Cortex of kidney (tissue), 1 donor: Measurements from ENCODE around the gene UBE2Q2.
"Not testable (repeated sequence)": the region's sequence is repeated elsewhere in the genome, so short reads cannot be mapped to it uniquely, and the experiment has no call there.

Source experiments
- DNase-seq: peaks from one replicate; lab custom pipeline; 2025; lab: John Stamatoyannopoulos, UW

Gene UBE2Q2

DNA sequence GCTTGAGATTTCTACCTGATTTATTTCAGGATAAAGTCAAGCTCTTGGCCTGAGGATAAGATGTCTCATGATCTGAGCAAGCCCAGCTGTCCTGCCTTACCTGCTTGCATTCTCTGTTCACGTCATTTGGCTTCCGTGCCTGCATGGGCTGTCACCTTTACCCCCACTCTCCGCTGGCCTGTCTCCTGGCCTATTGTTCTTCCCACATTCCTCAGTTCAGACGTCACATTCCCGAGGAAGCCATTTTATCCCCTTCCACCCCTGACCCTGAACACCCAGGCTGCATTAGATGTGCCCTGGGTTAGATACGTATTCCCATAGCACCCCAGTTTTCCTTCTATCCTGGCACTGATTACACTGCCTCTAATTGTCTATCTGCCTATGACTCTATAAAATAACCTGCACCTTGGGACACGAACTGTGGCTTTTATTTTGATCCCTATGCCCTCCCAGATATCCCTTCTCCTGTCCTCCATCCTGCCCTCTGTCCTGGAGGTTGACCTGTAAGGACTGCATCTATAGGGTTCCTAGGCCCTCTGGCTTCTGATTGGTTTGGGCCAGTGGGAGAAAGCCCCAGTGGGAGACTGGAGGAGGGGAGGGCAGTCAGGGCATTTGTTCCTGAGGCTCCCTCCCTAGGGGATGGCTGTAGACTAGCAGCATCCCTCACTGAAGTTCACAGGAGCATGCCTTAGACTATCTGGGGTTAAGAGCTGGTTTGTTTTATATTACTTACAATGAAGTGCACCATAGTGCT lies 19.2 kb upstream of the UBE2Q2 start:
- DNase-seq, result no peak

- no peak for DNase-seq
Observed at GRCh38 chr15:75827691-75828090, 15.6 kb upstream of the UBE2Q2 start.

DNA sequence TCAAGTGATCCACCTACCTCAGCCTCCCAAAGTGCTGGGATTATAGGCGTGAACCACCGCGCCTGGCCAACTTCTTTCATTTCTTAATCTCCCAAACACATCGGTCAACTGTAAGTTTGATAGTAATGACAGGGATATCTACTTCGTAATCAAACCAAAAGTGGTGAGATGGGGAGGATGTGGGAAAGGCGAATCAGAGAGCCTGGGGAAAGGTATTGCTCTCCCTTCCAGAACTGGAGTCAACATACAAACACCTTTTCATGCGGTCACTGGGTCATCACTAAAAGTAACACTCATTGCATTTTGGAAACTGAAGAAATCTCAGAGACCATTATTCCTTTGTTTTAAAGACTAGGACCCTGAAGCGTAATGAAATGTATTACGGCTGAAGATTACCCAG lies 14.8 kb upstream of the UBE2Q2 start:
- no peak for DNase-seq

DNA sequence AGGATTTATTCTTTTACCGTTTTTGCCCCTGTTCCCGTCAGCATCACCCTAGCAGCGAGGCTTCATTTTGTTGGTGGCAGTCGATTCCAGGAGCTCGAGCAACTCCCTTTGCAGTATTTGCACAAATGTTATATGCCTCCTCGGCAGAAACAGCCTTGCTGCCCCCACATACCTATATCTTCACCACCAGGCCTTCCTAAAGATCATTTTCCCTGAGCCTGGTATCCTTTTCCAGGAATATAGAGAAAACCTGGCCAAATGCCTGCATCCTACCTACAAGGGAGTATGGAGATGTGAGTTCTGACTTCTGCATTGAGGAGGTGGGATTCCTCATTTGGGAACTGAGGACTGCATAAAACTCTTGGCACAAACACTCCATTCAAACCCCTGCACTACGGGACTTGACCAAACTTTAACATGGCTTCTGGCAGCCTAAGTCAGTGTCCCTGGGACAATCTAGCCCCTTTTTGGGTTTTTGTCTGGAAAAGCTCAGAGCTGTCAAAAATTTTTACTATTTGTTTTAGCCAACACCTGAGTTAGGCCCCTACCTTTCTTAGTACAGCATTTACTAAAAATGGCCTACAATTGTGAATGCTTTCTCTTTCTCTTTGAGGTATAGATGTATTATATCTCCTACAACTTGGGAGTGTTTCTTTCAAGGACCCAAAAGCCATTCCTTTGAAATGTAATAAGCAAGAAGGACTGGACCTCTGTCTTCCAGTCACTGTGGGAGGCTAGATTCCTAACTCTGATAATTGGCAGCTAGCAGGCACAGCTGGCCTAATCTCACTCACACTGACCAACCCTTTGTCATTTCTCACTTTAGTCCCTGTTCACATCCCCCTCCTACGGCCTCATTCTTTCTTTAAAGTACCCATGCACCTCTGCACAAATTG lies 12.1 kb upstream of the UBE2Q2 start:
- DNase-seq, result no peak

DNA sequence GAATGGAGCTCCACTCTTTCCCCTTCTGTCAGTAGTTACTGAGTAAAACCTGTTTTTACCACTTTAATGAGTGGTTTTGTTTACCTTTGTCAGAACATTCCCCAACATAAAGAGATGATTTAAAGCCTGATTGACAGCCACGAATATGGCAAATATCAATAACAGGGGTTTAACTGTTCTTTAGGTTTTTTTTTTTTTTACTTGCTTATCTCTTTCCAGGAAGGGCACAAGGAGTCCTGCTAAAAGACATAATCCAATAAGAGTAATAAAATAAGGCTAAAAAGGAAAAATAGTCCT lies 11.5 kb upstream of the UBE2Q2 start:
- no peak for DNase-seq

GRCh38 chr15:75832114-75832513 lies 11.1 kb upstream of the UBE2Q2 start:
- no peak for DNase-seq

GRCh38 chr15:75834021-75834420 lies 9.2 kb upstream of the UBE2Q2 start:
- DNase-seq, result no peak

DNA sequence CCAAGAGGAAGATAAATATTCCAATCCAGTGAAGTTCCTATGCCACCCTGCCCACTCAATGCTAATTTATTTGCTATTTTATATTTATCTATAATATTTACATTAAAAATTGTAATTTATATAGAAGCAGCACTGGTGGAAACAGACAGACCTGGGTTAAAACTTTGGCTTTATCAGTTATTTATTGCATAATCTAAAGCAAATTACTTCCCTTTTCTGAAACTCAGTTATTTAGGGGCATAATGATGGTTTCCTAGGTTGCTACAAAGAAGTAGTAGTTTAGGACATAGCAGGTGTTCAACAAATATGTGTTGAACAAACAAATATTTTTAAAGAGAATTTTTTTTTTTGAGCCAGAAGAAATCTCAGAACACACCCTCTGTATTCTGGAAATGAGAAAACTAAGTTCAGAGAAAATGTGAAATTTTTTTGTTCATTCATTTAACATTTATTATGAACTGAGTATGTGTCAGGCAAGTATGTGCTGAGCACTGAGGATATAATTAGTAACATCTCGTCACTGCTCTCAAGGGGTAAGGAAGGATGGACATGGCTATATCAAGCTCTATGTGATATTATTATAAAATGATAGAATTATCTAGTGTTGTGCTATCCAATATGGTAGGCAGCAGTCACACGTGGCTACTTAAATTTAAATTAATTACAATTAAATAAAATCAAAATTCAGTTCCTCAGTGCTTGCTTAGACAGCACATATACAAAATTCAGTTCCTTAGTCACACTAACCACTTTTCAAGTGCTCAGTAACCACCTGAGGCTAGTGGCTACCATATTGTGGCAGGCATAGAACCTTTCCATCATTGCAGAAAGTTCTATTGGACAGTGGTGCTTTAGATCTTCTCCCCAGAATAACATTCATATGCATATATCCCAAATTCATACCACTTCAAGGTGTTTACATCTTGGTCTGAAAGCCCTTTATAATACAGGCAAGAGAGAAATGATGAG lies 7.0 kb upstream of the UBE2Q2 start:
- DNase-seq, result no peak

DNA sequence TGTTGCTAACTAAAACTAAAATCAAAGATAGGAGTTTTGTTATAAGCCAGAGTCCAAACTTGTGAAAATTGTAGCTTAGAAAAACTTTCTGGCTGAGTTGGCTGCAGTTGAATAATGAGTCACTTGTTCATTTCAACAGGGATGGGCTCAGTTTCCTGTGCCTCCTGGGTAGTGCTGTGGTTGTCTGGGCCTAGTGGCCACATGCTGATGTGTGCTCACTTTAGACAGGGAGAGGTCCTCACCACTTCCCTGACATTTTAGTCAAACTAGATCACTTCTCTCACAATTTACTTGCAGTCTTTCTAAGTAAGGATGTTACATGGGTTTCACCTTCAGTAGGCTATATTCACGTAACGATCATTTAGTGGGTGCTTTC lies 6.3 kb upstream of the UBE2Q2 start:
- DNase-seq, result no peak

- DNase-seq, result no peak
Observed at GRCh38 chr15:75840659-75841058, 2.6 kb upstream of the UBE2Q2 start.

GRCh38 chr15:75841626-75842025 lies 1.6 kb upstream of the UBE2Q2 start:
- DNase-seq, result no peak

DNA sequence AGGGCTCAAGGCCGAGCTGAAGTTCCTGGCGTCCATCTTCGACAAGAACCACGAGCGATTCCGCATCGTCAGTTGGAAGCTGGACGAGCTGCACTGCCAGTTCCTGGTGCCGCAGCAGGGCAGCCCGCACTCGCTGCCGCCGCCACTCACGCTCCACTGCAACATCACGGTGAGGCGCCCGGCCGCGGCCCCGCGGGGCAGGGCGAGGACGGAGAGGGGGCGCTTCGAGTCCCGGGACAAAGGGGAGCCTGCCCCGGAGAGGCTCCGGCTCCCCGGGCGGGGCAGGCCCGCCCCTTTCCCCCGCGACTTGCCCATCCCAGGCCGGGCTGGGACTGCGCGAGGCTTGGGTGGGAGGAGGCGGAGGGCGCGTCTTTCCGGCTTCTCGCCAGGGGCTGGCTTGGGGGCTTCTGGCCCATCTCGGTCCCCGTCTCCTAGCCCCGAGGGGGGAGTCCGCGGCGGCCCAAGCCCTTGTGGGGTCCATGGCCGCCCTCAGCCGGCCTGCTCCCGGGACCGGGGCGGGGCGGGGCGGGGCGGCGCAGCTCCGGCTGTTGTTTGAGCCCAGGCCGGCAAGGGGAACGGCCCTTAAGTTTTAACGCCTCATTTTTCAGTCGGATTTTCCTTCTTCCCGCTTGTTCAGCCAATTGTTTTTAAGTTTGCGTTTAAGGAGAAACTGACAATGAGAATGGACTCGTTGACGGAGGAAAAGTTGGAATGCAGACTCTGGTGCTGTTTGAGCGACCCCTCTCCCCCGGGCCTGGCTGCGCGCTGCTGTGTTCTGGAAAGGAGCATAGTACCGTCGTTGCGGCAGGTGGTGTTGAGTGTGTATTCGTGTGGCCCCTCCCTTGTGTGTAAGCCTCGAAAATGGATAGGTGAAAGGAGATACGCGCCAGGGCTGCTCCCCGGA lies 683 bp downstream of the UBE2Q2 start:
- DNase-seq, result no peak

DNA sequence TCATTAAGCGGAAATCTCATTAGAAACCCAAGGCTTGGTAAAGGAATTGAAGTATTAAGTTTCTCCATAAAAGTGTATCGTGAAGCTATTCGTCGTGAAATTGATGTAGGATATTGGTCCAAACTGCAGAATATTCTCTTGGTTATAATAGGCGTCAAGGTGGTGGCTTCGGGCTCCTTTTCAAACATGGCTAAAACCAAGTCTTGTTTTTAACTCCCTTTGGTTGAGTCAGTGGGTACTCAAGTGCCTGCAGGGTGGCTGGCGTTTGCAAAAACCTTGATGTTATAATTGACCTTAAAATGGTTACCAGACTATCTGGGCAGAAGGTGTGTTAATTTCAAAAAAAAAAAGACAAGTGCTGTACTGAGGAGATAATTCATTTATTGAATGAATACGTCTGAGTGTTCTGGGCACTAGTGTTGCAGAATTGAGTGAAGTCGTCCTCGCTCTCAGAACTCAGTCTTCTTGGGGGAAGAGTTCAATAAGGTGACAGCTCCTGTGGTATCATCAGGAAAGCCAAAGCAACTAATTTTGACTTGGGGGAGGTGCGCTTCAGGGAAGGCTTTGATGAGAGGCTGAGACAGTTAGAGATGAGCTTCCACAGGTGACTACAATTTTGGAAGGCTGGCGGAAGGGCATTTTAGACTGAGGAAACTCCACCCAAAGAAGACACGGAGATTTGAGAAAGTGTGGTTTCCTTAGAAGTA lies 1.5 kb downstream of the UBE2Q2 start:
- DNase-seq, result no peak

DNA sequence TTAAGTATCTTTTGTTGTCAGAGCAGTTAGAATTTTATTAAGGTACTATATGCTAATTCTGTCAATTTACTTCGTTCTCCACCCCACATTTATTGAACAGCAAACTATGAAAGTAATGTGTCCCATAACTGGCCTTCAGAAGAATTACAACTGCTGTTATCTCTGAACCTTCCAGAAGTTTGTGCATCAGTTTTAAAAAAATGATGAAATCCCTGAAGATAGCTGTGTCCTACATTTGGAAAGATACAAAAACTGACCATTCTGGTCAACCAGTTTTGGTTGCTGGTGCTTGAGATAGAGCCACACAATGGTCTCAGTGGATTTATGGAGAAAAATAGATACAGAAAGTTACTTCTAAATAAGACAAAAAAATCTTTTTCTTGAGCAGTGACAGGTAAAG lies 5.9 kb downstream of the UBE2Q2 start:
- DNase-seq, result no peak

DNA sequence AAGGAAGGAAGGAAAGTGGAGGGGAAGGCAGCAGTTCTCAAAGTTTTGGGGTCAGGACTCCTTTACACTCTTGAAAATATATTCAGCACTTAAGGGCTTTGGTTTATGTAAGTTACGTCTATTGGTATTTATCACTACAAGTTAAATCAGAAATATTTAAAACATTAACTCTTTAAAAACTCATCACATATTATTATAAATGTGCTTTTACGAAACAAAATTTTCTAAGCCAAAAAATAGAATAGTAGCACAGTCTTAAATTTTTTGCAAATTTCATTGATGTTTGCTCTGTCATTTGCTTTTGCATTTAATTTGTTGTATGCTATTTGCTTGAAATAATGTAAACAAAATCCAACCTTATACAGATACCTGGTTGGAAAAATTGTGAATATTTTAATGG lies 7.5 kb downstream of the UBE2Q2 start:
- DNase-seq, result no peak

DNA sequence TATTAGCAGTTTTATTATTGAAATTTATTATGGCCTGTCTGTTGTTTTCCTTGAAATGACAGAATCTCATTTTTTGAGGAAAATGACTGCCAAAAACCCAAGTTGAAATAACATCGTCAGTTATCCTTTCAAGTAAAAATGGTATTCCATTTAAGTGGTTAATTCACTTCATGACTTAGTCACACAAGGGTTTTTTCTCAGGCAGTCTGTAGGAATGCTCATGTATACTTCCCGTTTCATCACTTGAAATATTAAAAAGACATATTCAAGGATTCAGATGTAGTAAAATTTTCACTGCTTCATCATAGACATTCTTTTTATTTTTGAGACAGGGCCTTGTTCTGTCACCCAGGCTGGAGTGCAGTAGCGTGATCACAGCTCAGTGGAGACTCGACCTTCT lies 8.3 kb downstream of the UBE2Q2 start:
- DNase-seq, result not testable (repeated sequence)

GRCh38 chr15:75857886-75858285 lies 14.6 kb downstream of the UBE2Q2 start:
- DNase-seq, result no peak

DNA sequence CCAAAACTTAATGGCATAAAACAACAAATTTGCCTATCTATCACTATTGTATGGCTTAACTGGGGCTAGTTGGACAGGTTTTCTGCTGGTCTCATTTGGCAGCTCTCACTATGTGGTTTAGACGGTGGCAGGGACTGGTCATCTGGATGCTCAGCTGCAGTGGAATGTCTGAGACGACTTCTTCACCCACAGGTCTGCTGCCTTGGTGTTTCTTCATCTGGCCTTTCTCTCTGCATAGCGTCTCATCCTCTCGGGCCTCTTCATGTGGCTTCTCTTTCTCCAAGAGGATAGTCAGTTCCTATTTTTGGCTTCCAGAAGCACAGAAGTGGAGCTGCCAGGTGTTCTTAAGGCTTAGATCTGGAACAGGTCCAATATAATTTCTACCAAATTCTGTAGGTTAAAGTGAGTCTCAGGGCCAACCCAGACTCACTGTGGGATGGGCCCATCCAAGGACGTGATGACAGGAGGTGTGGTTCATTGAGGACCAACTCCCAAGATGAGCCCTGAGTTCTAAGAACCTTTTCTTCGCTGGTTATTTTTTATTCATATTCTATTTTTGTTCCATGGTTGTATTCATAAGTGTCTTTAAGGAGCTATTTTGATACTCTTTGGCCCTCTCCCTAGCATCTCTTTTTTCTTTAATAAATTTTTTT lies 18.6 kb downstream of the UBE2Q2 start:
- no peak for DNase-seq

- DNase-seq, result no peak
Observed at GRCh38 chr15:75862796-75863195, 19.5 kb downstream of the UBE2Q2 start.
